ENCODE data around the gene MTF2. TPM values are rescaled to one million over a fixed set of nuclear protein-coding genes. Genes with fewer than 3 reads are reported as not detected.
A peak's percentile ranks its signal among the peaks of the same experiment; 100 is the strongest.

The MTF2 gene
- total and polyA plus RNA-seq, 8 donors: 6.5 to 16.2 (median 8.7) TPM

- no peak for TF ChIP-seq CTCF (IDR thresholded peaks at IDR 0.05)
- FAIRE-seq: no peak
- peak in 3 of 4 donors; percentile 36 to 63 (median 53) for ATAC-seq
Measured at GRCh38 chr1:93109578-93109977, 30.5 kb downstream of the MTF2 start.

GRCh38 chr1:93111065-93111464, 32.0 kb downstream of the MTF2 start:
- intact Hi-C loops (cut with DNase I): no loop called here
- Histone ChIP-seq H3K4me1 (peaks cover 0 to 9% (median 8%) of the 10 kb centered on the region in 3 donors), H3K27me3 (no peaks in the 10 kb centered on the region), H3K9me3 (no peaks in the 10 kb centered on the region), H3K27ac (no peak overlapping the region), H3K36me3 (peaks cover 0 to 17% (median under 1%) of the 10 kb centered on the region in 3 donors), H3K4me3 (no peak overlapping the region)
- FAIRE-seq (no peak), DNase-seq (no peak), ATAC-seq (no peak)
- 74 to 88% methylated on average over 1 of the region's 1 CpG for WGBS, 2 donors
- no peak for TF ChIP-seq CTCF (IDR thresholded peaks at IDR 0.05)

More at GRCh38 chr1:93109578-93109977, 30.5 kb downstream of the MTF2 start:
- peaks cover 0 to 9% (median 8%) of the 10 kb centered on the region in 3 donors for H3K4me1 ChIP-seq
- peaks cover 0 to 2% (median 0%) of the 10 kb centered on the region in 3 donors for H3K36me3 ChIP-seq
- no peak overlapping the region for H3K27ac ChIP-seq
- H3K27me3 ChIP-seq: no peaks in the 10 kb centered on the region
- 86 to 93% methylated on average over 2 of the region's 2 CpGs for WGBS, 2 donors
- H3K9me3 ChIP-seq: no peaks in the 10 kb centered on the region
- DNase-seq: no peak
- no peak overlapping the region for H3K4me3 ChIP-seq
- intact Hi-C loops (cut with DNase I): no loop called here

GRCh38 chr1:93111561-93111960, 32.5 kb downstream of the MTF2 start:
- no peak overlapping the region for H3K4me3 ChIP-seq
- no peak overlapping the region for H3K27ac ChIP-seq
- ATAC-seq: no peak
- peaks cover 0 to 20% (median 3%) of the 10 kb centered on the region in 3 donors for H3K36me3 ChIP-seq
- no peaks in the 10 kb centered on the region for H3K9me3 ChIP-seq
- FAIRE-seq: no peak
- DNase-seq: no peak
- no peak for TF ChIP-seq CTCF (IDR thresholded peaks at IDR 0.05)
- H3K27me3 ChIP-seq: no peaks in the 10 kb centered on the region
- H3K4me1 ChIP-seq: peaks cover 0 to 9% (median 8%) of the 10 kb centered on the region in 3 donors
- intact Hi-C loops (cut with DNase I): no loop called here

- ATAC-seq: no peak
- Histone ChIP-seq H3K27me3 (no peaks in the 10 kb centered on the region), H3K4me1 (peaks cover 0 to 9% (median 8%) of the 10 kb centered on the region in 3 donors), H3K9me3 (no peaks in the 10 kb centered on the region), H3K27ac (no peak overlapping the region), H3K4me3 (no peak overlapping the region), H3K36me3 (peaks cover 0 to 24% (median 3%) of the 10 kb centered on the region in 3 donors)
- no peak for FAIRE-seq
- 95 to 97% methylated on average over 3 of the region's 3 CpGs for WGBS, 2 donors
- no peak for TF ChIP-seq CTCF (IDR thresholded peaks at IDR 0.05)
- DNase-seq: no peak
- intact Hi-C loops (cut with DNase I): no loop called here
Measured at GRCh38 chr1:93113127-93113526, 34.0 kb downstream of the MTF2 start.

GRCh38 chr1:93114391-93114790, 35.3 kb downstream of the MTF2 start:
- Histone ChIP-seq H3K9me3 (no peaks in the 10 kb centered on the region), H3K27ac (no peak overlapping the region), H3K36me3 (peaks cover 0 to 36% (median 3%) of the 10 kb centered on the region in 3 donors), H3K27me3 (no peaks in the 10 kb centered on the region), H3K4me3 (no peak overlapping the region), H3K4me1 (peaks cover 0 to 9% (median 8%) of the 10 kb centered on the region in 3 donors)
- FAIRE-seq (no peak), DNase-seq (no peak), ATAC-seq (no peak)
- WGBS, 2 donors: 92 to 95% methylated on average over 2 of the region's 2 CpGs
- no peak for TF ChIP-seq CTCF (IDR thresholded peaks at IDR 0.05)
- intact Hi-C loops (cut with DNase I): no loop called here
